Skeletal muscle satellite cell (primary cell): ENCODE results near the gene TBCA.

Experiments
- H3K27me3 ChIP-seq: 2 replicates; pipeline ENCODE4 v1.7.0; 2013; ENCODE audit warnings: low read length; ENCODE audit not compliant: control insufficient read depth, insufficient read depth
- H3K36me3 ChIP-seq: 2 replicates; pipeline ENCODE4 v1.7.0; 2013; ENCODE audit warnings: mild to moderate bottlenecking, control low read depth, low read length; ENCODE audit not compliant: insufficient read depth
- H3K4me1 ChIP-seq: 2 replicates; pipeline ENCODE4 v1.7.0; 2013; ENCODE audit warnings: low read length; ENCODE audit not compliant: control insufficient read depth, insufficient read depth
- H3K4me2 ChIP-seq: 2 replicates; pipeline ENCODE4 v1.7.0; 2013; ENCODE audit warnings: mild to moderate bottlenecking, low read length
- H3K4me3 ChIP-seq: 2 replicates; pipeline ENCODE4 v1.7.0; 2013; ENCODE audit warnings: low read length
- H3K9ac ChIP-seq: 2 replicates; pipeline ENCODE4 v1.7.0; 2013; ENCODE audit warnings: mild to moderate bottlenecking, low read depth, low read length, moderate library complexity
- H3K9me3 ChIP-seq: replicated peaks from 2 replicates; pipeline ENCODE4 v1.7.0; 2013; ENCODE audit warnings: mild to moderate bottlenecking, control low read depth, low read length

TBCA gene

GRCh38 chr5:77741608-77742007 lies 34.5 kb downstream of the TBCA start:
- Histone ChIP-seq H3K36me3 (no peaks in the 10 kb centered on the region), H3K9ac (no peak overlapping the region), H3K27me3 (no peaks in the 10 kb centered on the region), H3K9me3 (no peaks in the 10 kb centered on the region), H3K4me2 (no peak overlapping the region), H3K4me1 (peaks cover 11% of the 10 kb centered on the region), H3K4me3 (no peak overlapping the region)

GRCh38 chr5:77734885-77735284 lies 41.3 kb downstream of the TBCA start:
- Histone ChIP-seq H3K4me3 (no peak overlapping the region), H3K36me3 (no peaks in the 10 kb centered on the region), H3K4me1 (no peaks in the 10 kb centered on the region), H3K27me3 (no peaks in the 10 kb centered on the region), H3K9me3 (peaks cover 2% of the 10 kb centered on the region), H3K9ac (no peak overlapping the region), H3K4me2 (no peak overlapping the region)

DNA sequence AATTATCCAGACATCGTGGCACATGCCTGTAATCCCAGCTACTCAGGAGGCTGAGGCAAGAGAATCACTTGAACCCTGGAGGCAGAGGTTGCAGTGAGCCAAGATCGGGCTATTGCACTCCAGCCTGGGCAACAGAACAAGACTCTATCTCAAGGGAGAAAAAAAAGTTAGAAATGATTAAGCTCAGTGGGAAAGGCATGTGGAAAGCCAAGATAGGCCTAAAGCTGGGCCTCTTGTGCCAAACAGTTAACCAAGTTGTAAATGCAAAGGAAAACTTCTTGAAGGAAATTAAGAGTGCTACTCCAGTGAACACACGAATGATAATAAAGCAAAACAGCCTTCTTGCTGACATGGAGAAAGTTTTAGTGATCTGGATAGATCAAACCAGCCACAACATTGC lies 43.0 kb downstream of the TBCA start:
- no peak overlapping the region for H3K4me2 ChIP-seq
- no peaks in the 10 kb centered on the region for H3K27me3 ChIP-seq
- no peaks in the 10 kb centered on the region for H3K4me1 ChIP-seq
- no peak overlapping the region for H3K9ac ChIP-seq
- H3K36me3 ChIP-seq, result no peaks in the 10 kb centered on the region
- H3K9me3 ChIP-seq, result peaks cover 2% of the 10 kb centered on the region
- no peak overlapping the region for H3K4me3 ChIP-seq

- Histone ChIP-seq H3K9ac (no peak overlapping the region), H3K4me2 (no peak overlapping the region), H3K4me1 (no peaks in the 10 kb centered on the region), H3K27me3 (no peaks in the 10 kb centered on the region), H3K36me3 (peaks cover 3% of the 10 kb centered on the region), H3K4me3 (no peak overlapping the region), H3K9me3 (no peaks in the 10 kb centered on the region)
Measured at GRCh38 chr5:77727190-77727589, 48.9 kb downstream of the TBCA start.

GRCh38 chr5:77725616-77726015 lies 50.5 kb downstream of the TBCA start:
- Histone ChIP-seq H3K9me3 (no peaks in the 10 kb centered on the region), H3K36me3 (peaks cover 3% of the 10 kb centered on the region), H3K4me3 (no peak overlapping the region), H3K4me1 (no peaks in the 10 kb centered on the region), H3K27me3 (no peaks in the 10 kb centered on the region), H3K4me2 (no peak overlapping the region), H3K9ac (no peak overlapping the region)

GRCh38 chr5:77724934-77725333 lies 51.2 kb downstream of the TBCA start:
- no peaks in the 10 kb centered on the region for H3K4me1 ChIP-seq
- H3K36me3 ChIP-seq, result peaks cover 3% of the 10 kb centered on the region
- no peak overlapping the region for H3K4me2 ChIP-seq
- H3K9ac ChIP-seq, result no peak overlapping the region
- H3K4me3 ChIP-seq, result no peak overlapping the region
- H3K9me3 ChIP-seq, result no peaks in the 10 kb centered on the region
- no peaks in the 10 kb centered on the region for H3K27me3 ChIP-seq

- Histone ChIP-seq H3K4me3 (no peak overlapping the region), H3K36me3 (no peaks in the 10 kb centered on the region), H3K4me2 (no peak overlapping the region), H3K9me3 (no peaks in the 10 kb centered on the region), H3K4me1 (no peaks in the 10 kb centered on the region), H3K27me3 (no peaks in the 10 kb centered on the region), H3K9ac (no peak overlapping the region)
Measured at GRCh38 chr5:77719666-77720363, 56.3 kb downstream of the TBCA start.

DNA sequence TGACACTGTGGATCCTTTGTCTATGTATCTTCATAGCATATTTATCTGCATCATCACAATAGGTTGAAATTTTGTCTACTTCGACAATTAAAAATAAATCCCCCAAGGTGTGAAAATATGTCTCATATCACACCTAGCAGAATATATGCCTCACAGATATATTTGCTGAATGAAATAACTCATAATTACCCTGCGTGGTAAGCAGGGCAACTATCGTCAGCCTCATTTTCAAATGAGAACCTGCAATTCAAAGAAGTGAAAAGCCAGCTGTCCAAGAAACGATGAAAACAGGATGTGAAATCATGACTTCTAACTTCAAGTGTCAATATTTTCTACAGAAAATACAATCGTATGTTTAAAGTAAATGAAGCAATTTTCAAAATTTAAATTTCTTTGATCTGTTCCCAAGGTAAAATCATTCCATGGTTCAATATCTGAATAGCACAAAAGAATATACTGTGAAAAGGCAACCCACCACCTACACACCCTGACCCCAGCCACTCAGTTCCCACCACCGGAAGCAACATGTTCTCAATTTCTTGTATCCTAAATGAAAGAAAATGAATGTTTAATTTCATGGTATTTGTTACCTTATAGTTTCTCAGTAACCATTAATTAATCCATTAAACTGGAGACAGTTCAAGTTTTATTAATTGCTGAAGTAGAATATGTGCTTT lies 57.1 kb downstream of the TBCA start:
- Histone ChIP-seq H3K27me3 (no peaks in the 10 kb centered on the region), H3K36me3 (no peaks in the 10 kb centered on the region), H3K4me1 (no peaks in the 10 kb centered on the region), H3K4me2 (no peak overlapping the region), H3K9me3 (no peaks in the 10 kb centered on the region), H3K9ac (no peak overlapping the region), H3K4me3 (no peak overlapping the region)

- Histone ChIP-seq H3K4me1 (no peaks in the 10 kb centered on the region), H3K9ac (no peak overlapping the region), H3K4me2 (no peak overlapping the region), H3K27me3 (no peaks in the 10 kb centered on the region), H3K36me3 (peaks cover 25% of the 10 kb centered on the region), H3K9me3 (no peaks in the 10 kb centered on the region), H3K4me3 (no peak overlapping the region)
Measured at GRCh38 chr5:77709993-77710685, 66.0 kb downstream of the TBCA start.

DNA sequence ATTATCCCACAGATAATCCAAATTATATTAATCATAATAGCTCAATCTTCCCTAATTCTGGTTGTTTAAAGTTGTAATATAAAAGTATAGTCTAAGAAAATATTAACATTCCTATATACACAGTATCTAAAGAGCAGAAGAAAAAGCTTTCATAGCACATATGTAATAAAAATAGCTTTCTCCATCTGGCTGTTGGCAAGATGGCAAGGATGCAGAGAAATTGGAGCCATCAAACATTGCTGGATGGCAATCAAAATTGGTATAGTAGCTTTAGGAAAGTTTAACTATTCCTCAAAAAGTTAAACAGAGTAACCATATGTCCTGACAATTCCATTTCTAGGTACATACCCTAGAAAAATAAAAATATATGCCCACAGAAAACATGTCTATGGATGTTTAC lies 66.8 kb downstream of the TBCA start:
- Histone ChIP-seq H3K4me3 (no peak overlapping the region), H3K9ac (no peak overlapping the region), H3K4me2 (no peak overlapping the region), H3K36me3 (peaks cover 33% of the 10 kb centered on the region), H3K9me3 (no peaks in the 10 kb centered on the region), H3K27me3 (no peaks in the 10 kb centered on the region), H3K4me1 (no peaks in the 10 kb centered on the region)

- Histone ChIP-seq H3K27me3 (no peaks in the 10 kb centered on the region), H3K4me2 (no peak overlapping the region), H3K4me1 (no peaks in the 10 kb centered on the region), H3K9me3 (no peaks in the 10 kb centered on the region), H3K36me3 (peaks cover 39% of the 10 kb centered on the region), H3K4me3 (no peak overlapping the region), H3K9ac (no peak overlapping the region)
Measured at GRCh38 chr5:77707791-77708190, 68.3 kb downstream of the TBCA start.
